Hippocampal formation (tissue), 2 donors: ENCODE data around the gene IZUMO4.
"Not testable (repeated sequence)": the region's sequence is repeated elsewhere in the genome, so short reads cannot be mapped to it uniquely, and the experiment has no call there.

Experiments
- DNase-seq, 2 donors: peaks; one replicate each; lab custom pipeline; 2025; lab: John Stamatoyannopoulos, UW

Gene IZUMO4

DNA sequence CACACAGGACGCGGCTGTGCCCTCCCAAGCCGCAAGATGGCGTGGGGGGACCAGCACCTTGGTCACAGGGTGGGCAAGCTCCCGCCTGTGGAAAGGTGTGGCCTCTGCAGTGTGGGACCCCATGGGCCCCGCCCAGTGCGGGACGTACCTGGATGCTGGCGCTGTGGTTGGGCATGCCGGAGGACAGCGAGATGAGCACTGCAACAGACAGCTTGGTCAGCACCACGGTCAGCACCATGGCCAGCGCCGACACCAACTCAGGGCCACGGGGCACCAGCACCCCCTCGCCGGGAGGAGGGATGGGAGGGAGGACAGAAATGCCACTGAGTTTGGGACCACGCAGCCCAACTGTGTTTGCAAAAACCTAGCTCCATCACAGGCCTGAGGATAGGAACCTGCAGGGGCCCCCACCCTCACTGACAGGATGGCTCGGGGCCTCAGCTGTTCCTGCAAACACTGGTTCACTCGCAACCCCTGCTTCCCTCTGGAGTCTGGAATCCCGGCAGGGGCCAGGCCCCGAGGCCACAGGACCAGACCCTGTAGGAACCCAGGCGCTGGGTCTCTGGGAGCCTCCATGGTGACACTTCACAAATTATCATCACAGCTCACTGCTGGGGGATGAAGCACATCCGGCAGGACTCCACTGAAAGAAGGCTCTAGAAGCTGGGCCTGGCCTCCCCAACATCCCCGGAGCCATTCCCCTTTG lies 27.1 kb downstream of the IZUMO4 start:
- DNase-seq = no peak

- no peak for DNase-seq
Measured at GRCh38 chr19:2126879-2127518, 30.3 kb downstream of the IZUMO4 start.

DNA sequence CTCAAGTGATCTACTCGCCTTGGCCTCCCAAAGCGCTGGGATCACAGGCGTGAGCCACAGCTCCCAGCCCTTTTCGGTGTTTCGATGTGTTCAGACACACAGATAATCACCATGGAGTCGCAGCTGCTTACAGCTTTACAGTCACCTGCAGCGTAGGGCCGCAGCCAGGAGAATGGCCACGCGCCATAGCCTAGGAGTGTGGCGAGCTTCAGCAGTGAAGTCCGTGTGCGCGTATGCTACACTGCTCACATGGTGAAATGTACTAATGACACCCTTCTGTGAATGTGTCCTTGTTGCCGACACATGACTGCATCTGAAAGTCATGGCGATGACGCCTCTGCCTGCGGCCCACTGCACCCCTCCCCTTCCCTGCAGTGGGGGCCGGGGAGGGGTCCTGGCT lies 31.0 kb downstream of the IZUMO4 start:
- DNase-seq = no peak

GRCh38 chr19:2128252-2128651 lies 31.5 kb downstream of the IZUMO4 start:
- DNase-seq = not testable (repeated sequence)

- no peak for DNase-seq
Measured at GRCh38 chr19:2129022-2129421, 32.3 kb downstream of the IZUMO4 start.

DNA sequence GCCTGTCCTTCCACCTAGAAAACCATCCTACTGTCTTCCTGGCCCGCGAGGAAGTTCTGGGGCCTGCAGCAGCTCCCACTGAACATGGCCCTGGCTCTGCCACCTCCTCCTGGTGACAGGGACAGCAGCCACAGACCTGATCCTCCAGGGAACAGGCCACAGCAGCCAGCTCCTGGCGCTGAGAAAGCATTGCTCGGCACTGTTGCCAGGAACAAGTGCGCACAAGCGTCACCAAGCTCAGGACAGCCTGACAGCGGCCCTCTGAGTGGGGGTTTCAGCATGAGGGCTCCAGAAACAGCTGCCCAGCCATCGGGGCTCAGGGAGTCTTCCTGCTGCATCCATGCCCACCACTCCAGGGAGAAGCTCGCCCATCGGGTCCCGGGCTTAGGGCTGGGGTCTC lies 32.8 kb downstream of the IZUMO4 start:
- no peak for DNase-seq

DNA sequence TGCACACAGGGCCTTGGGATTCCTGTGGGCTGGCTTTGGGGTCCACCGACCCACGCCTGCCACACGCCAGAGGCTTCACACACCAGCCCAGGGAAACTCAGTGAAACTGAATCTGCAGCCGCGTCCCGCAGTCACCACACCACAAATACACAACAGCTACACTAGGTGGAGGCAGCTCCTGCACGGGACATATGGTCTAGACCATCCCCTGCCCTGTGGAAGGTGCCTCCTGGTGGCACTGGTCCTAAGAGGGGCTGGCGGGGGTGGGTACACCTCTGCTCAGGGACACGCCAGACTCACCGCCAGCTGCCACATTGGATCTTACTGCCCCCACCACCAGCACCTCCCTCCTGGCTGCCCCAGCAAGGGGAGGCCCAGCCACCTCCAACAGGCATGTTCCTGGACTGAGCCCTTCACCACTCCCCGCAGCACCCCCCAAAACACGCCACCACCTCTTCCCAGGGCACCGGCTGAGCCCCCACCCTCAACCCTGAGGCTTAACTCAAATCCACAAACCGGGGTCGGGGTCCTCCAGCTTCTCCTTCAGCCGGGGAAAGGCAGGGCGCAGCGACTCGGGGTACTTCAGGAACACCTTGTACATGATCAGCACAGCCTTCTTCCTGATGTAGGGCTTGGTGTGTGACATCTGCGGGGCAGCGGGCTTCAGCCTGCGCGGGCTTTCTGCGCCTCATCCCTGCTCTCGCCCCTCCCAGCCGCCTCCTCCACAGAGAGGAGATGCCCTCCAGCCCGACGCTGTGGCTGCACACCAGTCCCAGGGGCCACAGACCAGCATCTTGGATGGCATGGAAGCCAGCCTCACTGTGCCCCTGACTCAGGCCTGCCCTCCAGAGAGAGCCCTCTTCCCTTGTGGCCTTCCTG lies 33.4 kb downstream of the IZUMO4 start:
- no peak for DNase-seq

DNA sequence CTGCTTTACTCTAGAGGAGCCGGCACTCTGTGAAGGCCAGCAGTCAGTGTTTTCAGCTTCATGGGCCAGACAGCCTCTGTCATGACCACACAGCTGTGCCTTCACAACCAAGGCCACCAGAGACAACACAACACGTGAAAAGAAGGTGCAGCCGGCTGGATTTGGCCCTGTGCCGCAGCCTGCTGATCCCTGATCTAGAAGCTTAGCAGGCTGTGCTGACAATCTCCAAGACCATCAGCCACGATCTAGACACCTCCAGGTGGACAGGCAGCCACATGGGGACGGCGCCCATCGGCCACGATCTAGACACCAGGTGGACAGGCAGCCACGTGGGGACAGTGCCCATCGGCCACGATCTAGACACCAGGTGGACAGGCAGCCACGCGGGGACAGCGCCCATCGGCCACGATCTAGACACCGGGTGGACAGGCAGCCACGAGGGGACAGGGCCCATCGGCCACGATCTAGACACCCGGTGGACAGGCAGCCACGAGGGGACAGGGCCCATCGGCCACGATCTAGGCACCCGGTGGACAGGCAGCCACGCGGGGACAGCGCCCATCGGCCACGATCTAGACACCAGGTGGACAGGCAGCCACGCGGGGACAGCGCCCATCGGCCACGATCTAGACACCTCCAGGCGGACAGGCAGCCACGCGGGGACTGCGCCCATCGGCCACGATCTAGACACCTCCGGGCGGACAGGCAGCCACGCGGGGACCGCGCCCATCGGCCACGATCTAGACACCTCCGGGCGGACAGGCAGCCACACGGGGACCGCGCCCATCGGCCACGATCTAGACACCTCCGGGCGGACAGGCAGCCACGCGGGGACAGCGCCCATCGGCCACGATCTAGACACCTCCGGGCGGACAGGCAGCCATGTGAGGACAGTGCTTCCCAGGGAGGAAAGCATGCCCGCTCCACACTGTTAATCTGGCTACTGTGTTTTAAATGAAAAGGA lies 34.6 kb downstream of the IZUMO4 start:
- not testable (repeated sequence) for DNase-seq

- no peak for DNase-seq
Measured at GRCh38 chr19:2132191-2132590, 35.5 kb downstream of the IZUMO4 start.

- DNase-seq = no peak
Measured at GRCh38 chr19:2132731-2133490, 36.2 kb downstream of the IZUMO4 start.

DNA sequence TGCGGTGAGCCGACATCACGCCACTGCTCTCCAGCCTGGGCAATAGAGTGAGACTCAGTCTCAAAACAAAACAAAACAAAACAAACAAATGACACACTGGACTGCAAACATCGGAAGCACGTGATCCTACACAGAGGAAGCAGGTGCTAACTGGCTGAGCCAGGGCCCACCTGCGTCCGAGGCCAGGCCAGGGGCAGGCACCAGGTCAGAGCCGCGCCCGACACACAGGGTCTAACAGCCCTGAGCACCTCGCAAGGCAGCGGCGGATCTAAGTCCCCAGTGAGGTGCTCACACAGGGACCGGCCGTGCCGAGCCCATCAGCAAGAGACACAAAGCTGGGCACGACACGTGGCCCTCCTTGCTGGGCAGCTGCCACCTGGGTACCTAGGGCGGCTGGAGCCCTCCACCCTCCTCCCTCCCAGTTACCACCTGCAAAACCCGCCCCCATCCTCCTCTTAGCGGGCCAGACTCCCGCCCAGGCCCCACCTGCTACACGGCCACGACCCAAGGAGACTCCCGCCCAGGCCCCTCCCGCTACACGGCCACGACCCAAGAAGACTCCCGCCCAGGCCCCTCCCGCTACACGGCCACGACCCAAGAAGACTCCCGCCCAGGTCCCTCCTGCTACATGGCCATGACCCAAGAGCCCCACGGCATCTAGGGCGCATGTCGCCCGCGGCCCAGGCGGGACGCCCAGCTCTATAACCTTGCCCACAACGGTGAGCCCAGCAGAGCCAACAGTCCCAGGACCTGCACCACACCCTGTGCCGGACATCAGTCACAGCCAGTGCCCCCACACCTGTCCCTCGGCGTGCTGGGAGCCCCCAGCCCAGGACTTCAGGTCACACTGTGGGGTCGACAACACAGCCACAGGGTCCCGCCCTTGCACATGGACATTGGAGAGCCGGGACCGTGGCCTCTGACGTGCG lies 39.0 kb downstream of the IZUMO4 start:
- DNase-seq = no peak

DNA sequence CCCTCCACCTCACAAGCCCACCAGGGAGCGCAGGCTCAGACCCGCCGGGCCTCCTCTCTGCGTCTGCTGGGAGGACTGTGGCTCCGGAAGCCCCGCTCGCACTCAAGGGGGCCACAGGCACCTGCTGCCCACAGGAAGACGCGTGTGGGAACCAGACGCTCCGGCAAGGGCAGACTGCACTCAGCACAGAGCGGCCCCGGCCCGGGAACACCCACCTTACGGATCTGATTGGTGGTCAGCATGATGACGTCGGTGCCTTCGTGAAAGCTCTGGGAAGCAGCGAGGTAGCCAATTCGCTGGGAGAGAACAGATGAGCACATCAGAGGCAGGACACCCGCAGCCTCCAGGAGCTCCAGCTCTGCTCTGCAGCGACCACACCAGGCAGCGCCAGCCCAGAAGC lies 40.1 kb downstream of the IZUMO4 start:
- no peak for DNase-seq

GRCh38 chr19:2138061-2138728 lies 41.5 kb downstream of the IZUMO4 start:
- DNase-seq = no peak

DNA sequence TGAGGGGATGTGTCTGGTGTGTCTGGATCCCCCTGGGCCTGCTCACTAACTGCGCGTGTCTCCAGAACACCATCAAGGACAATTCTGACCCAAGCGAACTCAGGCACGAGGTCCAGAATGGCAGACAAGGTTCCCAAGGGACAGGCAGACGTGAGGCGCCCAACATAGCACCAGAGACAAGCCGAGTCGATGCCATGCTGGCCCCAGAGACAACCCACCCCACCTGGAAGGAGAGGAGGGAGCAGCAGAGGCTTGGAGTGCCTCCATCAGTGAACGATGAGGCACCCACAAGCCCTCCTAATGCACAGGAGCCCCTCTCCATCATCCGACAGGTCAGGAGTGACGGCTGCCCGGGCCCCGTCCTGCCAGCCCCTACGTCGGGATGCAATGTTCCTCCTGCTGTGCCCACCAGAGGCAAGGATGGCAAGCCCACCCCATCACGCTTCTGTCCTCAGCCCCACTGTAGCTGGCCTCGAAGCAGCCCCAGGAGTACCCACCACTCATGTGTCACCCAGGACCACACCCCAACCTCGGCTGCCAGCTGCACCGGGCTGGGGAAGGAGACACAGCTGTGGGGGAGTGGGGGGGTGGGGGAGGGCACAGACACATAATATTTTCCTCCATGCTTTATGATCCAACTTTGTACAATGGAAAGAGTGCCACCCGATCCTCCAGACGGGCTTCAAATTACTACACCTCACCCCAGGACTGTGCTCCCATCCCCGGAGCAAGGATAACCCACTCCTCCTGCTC lies 42.8 kb downstream of the IZUMO4 start:
- DNase-seq = no peak

DNA sequence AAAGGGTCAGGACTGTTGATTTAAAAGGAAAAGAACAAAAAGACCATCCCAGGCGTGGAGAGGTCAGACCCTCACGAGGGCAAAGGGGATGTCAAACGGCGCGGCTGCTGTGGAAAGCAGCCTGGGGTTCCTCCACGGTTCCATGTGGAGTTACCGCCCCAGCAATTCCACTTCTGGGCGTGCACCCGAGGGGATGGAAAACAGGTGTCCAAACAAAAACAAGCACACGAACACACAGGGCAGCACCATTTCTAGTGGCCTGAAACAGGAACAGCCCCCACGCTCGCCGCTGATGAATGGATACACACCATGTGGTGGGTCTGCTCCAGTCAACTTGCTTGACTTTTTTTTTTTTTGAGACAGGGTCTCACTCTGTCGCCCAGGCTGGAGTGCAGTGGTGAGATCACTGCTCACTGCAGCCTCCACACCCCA lies 43.4 kb downstream of the IZUMO4 start:
- no peak for DNase-seq

GRCh38 chr19:2142173-2142829 lies 45.6 kb downstream of the IZUMO4 start:
- no peak for DNase-seq

- DNase-seq = no peak
Measured at GRCh38 chr19:2144190-2144589, 47.5 kb downstream of the IZUMO4 start.

- no peak for DNase-seq
Measured at GRCh38 chr19:2145831-2146241, 49.1 kb downstream of the IZUMO4 start.
